ENCODE results near the gene CFAP46. TPM values are rescaled to one million over a fixed set of nuclear protein-coding genes. Genes with fewer than 3 reads are reported as not detected.
"Not testable (repeated sequence)": the region's sequence is repeated elsewhere in the genome, so short reads cannot be mapped to it uniquely, and the experiment has no call there.

Gene CFAP46
- total RNA-seq, 1 donor from 2014 or later = not detected

- intact Hi-C loops (cut with DNase I) = no loop called here
Observed at GRCh38 chr10:132776186-132776585, 166.2 kb downstream of the CFAP46 start.

GRCh38 chr10:132774902-132775863 is 167.2 kb downstream of the CFAP46 start:
- Histone ChIP-seq H3K9me3 (no peaks in the 10 kb centered on the region), H3K36me3 (peaks cover 34 to 69% of the 10 kb centered on the region in 2 donors), H3K4me3 (no peak overlapping the region), H3K27ac (no peak overlapping the region), H3K4me1 (no peaks in the 10 kb centered on the region), H3K27me3 (no peaks in the 10 kb centered on the region)
- TF ChIP-seq CTCF (IDR thresholded peaks at IDR 0.05) = no peak
- no peak for DNase-seq (ENCODE audit: low spot score in 2 of 2)
- intact Hi-C loops (cut with DNase I) = no loop called here

More at GRCh38 chr10:132776186-132776585, 166.2 kb downstream of the CFAP46 start:
- Histone ChIP-seq H3K4me3 (no peak overlapping the region), H3K4me1 (no peaks in the 10 kb centered on the region), H3K36me3 (peaks cover 42 to 69% of the 10 kb centered on the region in 2 donors), H3K27ac (no peak overlapping the region), H3K27me3 (no peaks in the 10 kb centered on the region), H3K9me3 (no peaks in the 10 kb centered on the region)
- TF ChIP-seq CTCF (IDR thresholded peaks at IDR 0.05) = no peak
- no peak for DNase-seq (ENCODE audit: low spot score in 2 of 2)

- no peak for TF ChIP-seq CTCF (IDR thresholded peaks at IDR 0.05)
- no peaks in the 10 kb centered on the region for H3K4me1 ChIP-seq
- H3K27ac ChIP-seq = no peak overlapping the region
- peaks cover 28 to 65% of the 10 kb centered on the region in 2 donors for H3K36me3 ChIP-seq
- no peaks in the 10 kb centered on the region for H3K27me3 ChIP-seq
- intact Hi-C loops (cut with DNase I) = no loop called here
- DNase-seq (ENCODE audit: low spot score in 2 of 2) = no peak
- no peaks in the 10 kb centered on the region for H3K9me3 ChIP-seq
- H3K4me3 ChIP-seq = no peak overlapping the region
Observed at GRCh38 chr10:132774181-132774901, 168.0 kb downstream of the CFAP46 start.

- H3K27me3 ChIP-seq = not testable (repeated sequence)
Observed at GRCh38 chr10:132772816-132773215, 169.6 kb downstream of the CFAP46 start.

GRCh38 chr10:132770061-132771021 is 172.0 kb downstream of the CFAP46 start:
- H3K36me3 ChIP-seq = peaks cover 18 to 47% of the 10 kb centered on the region in 2 donors
- H3K4me1 ChIP-seq = no peaks in the 10 kb centered on the region
- DNase-seq (ENCODE audit: low spot score in 2 of 2) = no peak
- intact Hi-C loops (cut with DNase I) = no loop called here
- TF ChIP-seq CTCF (IDR thresholded peaks at IDR 0.05) = no peak
- H3K9me3 ChIP-seq = no peaks in the 10 kb centered on the region
- H3K27me3 ChIP-seq = no peaks in the 10 kb centered on the region
- no peak overlapping the region for H3K27ac ChIP-seq
- H3K4me3 ChIP-seq = no peak overlapping the region

More at GRCh38 chr10:132772816-132773215, 169.6 kb downstream of the CFAP46 start:
- H3K4me3 ChIP-seq; DNase-seq (ENCODE audit: low spot score in 2 of 2); H3K27ac ChIP-seq; H3K4me1 ChIP-seq; H3K9me3 ChIP-seq; intact Hi-C loops (cut with DNase I): not testable (repeated sequence)
- peaks cover 28 to 64% of the 10 kb centered on the region in 2 donors for H3K36me3 ChIP-seq
